ENCODE data around the gene TUT7. TPM values are rescaled to one million over a fixed set of nuclear protein-coding genes. Genes with fewer than 3 reads are reported as not detected.

Gene TUT7
- total RNA-seq, 3 donors from 2014 or later: 30.7 to 49.1 (median 36.8) TPM

DNA sequence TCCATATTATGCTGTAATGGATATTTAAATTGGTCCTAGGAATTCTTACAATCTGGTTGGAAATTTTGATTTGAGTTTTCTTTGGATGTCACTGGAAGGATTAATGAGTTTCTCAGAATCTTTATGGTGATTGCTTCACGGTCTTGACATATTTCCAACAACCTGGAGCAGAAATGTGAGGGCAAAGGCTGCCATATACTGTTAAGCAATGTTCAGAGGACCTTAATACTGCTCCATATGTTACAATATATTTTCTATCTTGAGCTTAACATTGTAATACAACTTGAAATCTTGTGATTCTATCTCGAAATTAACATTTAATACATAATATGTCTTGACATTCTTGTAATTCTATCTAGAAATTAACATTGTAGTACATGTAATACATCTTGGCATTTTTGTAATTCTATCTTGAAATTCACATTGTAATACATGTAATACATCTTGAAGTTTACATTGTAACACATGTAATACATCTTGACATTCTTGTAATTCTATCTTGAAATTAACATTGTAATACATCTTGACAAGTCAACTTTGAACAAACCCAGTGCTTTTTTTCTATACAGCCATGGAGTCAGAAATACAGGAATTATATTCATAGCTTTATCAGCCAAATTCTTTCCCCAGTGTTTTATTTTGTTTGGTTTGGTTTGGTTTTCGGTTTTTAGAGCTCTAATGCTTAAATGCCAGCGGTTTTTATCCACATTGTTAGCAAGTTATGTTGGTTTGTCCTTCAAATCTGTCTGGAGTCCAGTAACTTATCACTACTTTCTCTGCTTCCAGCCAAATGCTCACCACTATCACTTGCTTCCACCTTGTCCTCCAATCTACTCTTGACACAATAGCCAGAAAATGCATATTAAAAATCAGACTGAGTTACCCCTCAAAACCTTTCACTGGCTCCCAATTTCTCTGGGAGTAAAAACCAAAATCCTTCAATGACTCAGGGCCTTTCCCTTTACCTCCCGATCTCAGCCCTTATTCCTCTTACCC lies 3.0 kb upstream of the TUT7 start:
- TF ChIP-seq, protein P1, sequence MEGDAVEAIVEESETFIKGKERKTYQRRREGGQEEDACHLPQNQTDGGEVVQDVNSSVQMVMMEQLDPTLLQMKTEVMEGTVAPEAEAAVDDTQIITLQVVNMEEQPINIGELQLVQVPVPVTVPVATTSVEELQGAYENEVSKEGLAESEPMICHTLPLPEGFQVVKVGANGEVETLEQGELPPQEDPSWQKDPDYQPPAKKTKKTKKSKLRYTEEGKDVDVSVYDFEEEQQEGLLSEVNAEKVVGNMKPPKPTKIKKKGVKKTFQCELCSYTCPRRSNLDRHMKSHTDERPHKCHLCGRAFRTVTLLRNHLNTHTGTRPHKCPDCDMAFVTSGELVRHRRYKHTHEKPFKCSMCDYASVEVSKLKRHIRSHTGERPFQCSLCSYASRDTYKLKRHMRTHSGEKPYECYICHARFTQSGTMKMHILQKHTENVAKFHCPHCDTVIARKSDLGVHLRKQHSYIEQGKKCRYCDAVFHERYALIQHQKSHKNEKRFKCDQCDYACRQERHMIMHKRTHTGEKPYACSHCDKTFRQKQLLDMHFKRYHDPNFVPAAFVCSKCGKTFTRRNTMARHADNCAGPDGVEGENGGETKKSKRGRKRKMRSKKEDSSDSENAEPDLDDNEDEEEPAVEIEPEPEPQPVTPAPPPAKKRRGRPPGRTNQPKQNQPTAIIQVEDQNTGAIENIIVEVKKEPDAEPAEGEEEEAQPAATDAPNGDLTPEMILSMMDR (IDR thresholded peaks at IDR 0.05): no peak
- Histone ChIP-seq H3K36me3 (ENCODE audit: low read depth) (no peaks in the 10 kb centered on the region), H3K4me3 (no peak overlapping the region), H3K4me1 (ENCODE audit: low read depth) (peaks cover 17% of the 10 kb centered on the region), H3K9me3 (no peaks in the 10 kb centered on the region)
- ATAC-seq (no peak), DNase-seq (no peak)
- intact Hi-C loops (cut with DNase I, micrococcal nuclease): no loop called here

DNA sequence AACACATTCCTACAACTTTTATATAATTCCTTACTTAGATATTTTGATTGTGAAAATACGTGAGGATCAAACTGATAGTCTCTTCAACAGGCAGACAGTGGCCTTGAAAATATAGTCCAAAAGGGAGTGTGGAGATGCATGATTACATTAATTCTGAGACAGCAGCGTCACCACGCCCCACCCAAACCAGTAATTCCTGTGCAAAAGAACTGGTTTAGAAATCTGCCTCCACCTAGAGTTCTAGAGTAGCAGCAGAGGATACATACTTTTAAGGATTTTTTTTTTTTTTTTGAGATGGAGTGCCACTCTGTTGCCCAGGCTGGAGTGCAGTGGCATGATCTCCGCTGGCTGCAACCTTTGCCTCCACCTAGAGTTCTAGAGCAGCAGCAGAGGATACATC lies 1.6 kb upstream of the TUT7 start:
- Histone ChIP-seq H3K4me3 (no peak overlapping the region), H3K36me3 (ENCODE audit: low read depth) (no peaks in the 10 kb centered on the region), H3K4me1 (ENCODE audit: low read depth) (peaks cover 26% of the 10 kb centered on the region), H3K9me3 (no peaks in the 10 kb centered on the region)
- intact Hi-C loops (cut with DNase I, micrococcal nuclease): no loop called here
- TF ChIP-seq, protein P1 (IDR thresholded peaks at IDR 0.05): no peak
- ATAC-seq (no peak), DNase-seq (no peak)

DNA sequence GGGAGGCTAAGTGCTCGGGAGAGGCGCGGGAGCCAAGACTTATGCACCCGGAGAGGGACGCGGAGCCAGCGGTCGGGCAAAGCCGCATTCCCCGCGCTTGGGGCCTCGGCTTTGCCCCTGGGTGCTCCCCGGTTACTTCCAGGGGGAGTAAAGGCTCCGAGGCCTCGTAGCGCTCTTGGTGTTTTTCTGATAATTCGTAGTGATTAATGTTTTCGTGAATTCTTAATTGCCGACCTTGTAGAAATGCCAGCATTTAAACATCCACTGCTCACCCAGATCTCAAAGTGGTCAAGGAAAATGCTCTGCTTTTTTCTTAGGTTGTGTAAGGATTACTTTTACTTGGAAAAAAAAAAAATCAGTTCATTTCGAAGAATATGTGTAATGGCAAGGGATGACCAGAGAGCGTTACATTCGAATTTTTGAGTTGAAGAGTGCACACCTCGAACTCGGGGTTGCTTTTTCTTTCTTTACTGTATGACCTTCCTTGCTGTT lies 654 bp upstream of the TUT7 start:
- Histone ChIP-seq H3K4me1 (ENCODE audit: low read depth) (peaks cover 34% of the 10 kb centered on the region), H3K4me3 (peak overlapping the region; percentile 90), H3K36me3 (ENCODE audit: low read depth) (no peaks in the 10 kb centered on the region), H3K9me3 (no peaks in the 10 kb centered on the region)
- peak; percentile 60 for ATAC-seq
- DNase-seq: no peak
- intact Hi-C loops (cut with DNase I, micrococcal nuclease): no loop called here
- TF ChIP-seq, protein P1 (IDR thresholded peaks at IDR 0.05): no peak

DNA sequence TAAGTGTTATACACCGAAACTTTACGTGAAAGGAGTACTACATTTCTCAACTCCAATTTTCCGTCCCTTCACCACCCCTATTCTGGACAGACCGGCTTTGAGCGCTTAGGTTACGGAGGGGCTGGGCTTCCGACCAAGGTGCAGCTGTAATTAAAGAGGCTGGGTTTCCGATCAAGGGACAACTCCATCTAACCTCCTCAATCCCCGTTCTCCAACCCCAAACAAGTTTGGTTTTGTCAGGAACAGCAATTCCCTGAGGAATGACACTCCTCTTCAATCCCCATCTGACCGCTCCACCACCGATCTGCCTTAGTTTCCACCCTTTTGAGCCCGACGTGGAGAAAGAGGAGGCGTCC lies 577 bp downstream of the TUT7 start:
- ATAC-seq (peak; percentile 59), DNase-seq (peak; percentile 60 to 67 (median 64))
- Histone ChIP-seq H3K36me3 (ENCODE audit: low read depth) (no peaks in the 10 kb centered on the region), H3K9me3 (no peaks in the 10 kb centered on the region), H3K4me1 (ENCODE audit: low read depth) (peaks cover 34% of the 10 kb centered on the region), H3K4me3 (peak overlapping the region; percentile 90)
- intact Hi-C loops (cut with DNase I, micrococcal nuclease): no loop called here
- TF ChIP-seq, protein P1 (IDR thresholded peaks at IDR 0.05): no peak

DNA sequence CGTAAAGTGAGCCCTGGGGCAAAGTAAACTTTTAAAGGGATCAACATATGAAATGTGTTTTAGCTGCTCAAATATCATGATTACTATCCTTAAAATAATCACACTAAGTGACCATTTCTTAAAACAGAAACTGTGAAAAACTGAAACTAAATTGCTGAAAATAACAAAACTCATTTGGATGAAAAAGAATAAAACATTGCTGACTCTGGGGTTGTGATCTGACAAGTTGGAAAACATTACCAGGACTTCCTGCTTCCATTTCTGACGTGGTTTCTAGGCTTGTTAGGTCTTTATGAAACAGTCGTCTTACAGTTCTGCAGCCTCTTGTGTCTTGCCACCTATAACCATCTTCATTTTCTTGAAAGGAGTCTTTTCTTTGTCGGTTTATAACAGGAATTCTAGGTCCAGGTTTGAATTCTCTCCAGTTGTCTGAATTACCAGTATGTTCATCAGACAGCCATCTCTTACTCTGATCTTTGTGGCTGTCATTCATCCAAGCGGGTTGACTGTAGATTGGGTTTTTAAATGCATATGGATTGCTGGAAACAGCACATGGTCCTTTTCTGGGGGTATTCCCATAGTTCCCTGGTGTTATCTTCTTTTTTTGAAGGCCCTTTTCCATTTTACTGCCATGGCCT lies 1.7 kb downstream of the TUT7 start:
- H3K4me3 ChIP-seq: no peak overlapping the region
- peaks cover 34% of the 10 kb centered on the region for H3K4me1 ChIP-seq (ENCODE audit: low read depth)
- H3K9me3 ChIP-seq: no peaks in the 10 kb centered on the region
- TF ChIP-seq, protein P1 (IDR thresholded peaks at IDR 0.05): no peak
- no peak for ATAC-seq
- H3K36me3 ChIP-seq (ENCODE audit: low read depth): no peaks in the 10 kb centered on the region
- no peak for DNase-seq
- intact Hi-C loops (cut with DNase I, micrococcal nuclease): no loop called here
